ENCODE results near the gene C18orf54. TPM values are rescaled to one million over a fixed set of nuclear protein-coding genes. Genes with fewer than 3 reads are reported as not detected.

C18orf54 gene
- total RNA-seq, 1 donor from 2014 or later: 1.7 TPM

DNA sequence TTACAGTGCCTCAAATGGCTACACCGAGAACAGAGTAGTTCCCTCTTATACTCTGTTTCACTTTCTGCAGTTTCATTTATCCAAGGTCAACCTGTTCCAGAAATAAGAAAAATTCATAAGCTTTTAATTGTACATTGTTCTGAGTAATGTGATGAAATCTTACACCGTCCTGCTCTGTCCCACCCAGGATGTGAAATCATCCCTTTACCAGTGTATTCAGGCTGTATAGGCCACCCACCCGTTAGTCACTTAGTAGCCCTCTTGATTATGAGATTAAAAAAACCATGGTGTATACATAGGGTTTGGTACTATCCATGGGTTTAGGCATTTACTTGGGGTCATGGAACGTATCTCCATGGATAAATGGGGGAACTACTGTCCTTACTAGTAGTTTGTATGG is 29.9 kb upstream of the C18orf54 start:
- Histone ChIP-seq H3K36me3 (no peaks in the 10 kb centered on the region), H3K27me3 (no peaks in the 10 kb centered on the region), H3K9me3 (no peaks in the 10 kb centered on the region), H3K4me1 (no peaks in the 10 kb centered on the region), H3K4me3 (no peak overlapping the region), H3K27ac (no peak overlapping the region)
- intact Hi-C loops (cut with DNase I): no loop called here
- DNase-seq (ENCODE audit: extremely low spot score in 2 of 2): no peak
- TF ChIP-seq, protein P1, sequence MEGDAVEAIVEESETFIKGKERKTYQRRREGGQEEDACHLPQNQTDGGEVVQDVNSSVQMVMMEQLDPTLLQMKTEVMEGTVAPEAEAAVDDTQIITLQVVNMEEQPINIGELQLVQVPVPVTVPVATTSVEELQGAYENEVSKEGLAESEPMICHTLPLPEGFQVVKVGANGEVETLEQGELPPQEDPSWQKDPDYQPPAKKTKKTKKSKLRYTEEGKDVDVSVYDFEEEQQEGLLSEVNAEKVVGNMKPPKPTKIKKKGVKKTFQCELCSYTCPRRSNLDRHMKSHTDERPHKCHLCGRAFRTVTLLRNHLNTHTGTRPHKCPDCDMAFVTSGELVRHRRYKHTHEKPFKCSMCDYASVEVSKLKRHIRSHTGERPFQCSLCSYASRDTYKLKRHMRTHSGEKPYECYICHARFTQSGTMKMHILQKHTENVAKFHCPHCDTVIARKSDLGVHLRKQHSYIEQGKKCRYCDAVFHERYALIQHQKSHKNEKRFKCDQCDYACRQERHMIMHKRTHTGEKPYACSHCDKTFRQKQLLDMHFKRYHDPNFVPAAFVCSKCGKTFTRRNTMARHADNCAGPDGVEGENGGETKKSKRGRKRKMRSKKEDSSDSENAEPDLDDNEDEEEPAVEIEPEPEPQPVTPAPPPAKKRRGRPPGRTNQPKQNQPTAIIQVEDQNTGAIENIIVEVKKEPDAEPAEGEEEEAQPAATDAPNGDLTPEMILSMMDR (IDR thresholded peaks at IDR 0.05): no peak
- TF ChIP-seq POLR2AphosphoS5 (IDR thresholded peaks at IDR 0.05; ENCODE audit: insufficient read depth in 1 of 2, low read depth in 1 of 2): no peak
- TF ChIP-seq POLR2A (IDR thresholded peaks at IDR 0.05): no peak

DNA sequence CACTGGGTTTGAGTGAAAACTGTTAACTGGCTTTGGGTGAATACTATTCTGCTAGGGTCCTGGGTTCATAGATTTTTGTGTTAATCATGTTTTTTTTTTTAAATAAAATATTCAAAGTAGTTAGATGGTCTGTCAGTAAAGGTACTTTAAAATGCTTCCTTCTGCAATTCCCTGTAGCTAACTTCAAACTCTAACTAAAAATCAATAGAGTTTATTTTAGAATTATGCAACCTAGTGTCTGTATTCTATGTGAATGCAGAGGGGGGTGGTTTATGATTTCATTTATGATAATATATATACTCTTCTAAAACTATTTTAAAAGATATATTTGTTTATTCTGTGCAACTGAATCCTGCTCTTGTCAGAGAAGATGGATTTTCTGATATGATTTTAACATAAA is 27.9 kb upstream of the C18orf54 start:
- Histone ChIP-seq H3K27me3 (no peaks in the 10 kb centered on the region), H3K4me3 (no peak overlapping the region), H3K4me1 (no peaks in the 10 kb centered on the region), H3K36me3 (no peaks in the 10 kb centered on the region), H3K27ac (no peak overlapping the region), H3K9me3 (no peaks in the 10 kb centered on the region)
- DNase-seq (ENCODE audit: extremely low spot score in 2 of 2): no peak
- TF ChIP-seq POLR2AphosphoS5 (IDR thresholded peaks at IDR 0.05; ENCODE audit: insufficient read depth in 1 of 2, low read depth in 1 of 2) (no peak), POLR2A (IDR thresholded peaks at IDR 0.05) (no peak)
- TF ChIP-seq, protein P1 (IDR thresholded peaks at IDR 0.05): no peak
- intact Hi-C loops (cut with DNase I): no loop called here

DNA sequence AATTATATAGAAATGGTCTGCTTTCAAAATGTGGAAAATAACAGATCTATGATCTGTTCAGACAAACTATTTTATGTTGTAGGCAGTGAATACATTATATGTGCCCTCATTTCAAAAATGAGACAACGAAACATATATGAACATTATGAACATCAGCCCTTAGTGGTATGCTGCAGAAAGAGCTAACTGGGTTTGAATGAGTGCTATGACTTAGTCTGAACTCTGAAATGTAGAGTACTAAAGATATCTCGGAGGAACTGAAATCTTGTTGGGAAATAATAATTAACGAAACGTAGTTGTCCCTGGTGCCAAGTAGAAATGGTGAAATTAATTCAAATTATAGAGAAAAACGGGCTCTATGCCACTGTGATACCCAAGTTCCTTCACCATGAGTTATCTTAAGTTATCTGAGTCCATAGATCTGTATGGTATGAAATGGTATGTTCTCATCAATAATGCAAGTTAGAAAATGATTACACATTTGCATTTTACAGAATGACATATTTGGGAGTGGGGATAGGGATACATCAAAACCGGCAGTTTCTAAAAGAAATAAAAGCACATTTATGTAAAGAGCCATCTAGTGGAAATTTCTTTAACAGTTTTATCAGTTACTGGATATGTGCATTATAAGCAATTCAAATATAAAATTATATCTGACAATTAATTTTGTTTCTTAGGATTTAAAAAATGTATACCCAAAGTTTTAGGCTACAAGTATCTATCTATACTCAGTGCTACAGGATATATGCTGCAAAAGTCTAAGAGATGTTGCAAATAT is 26.7 kb upstream of the C18orf54 start:
- TF ChIP-seq, protein P1 (IDR thresholded peaks at IDR 0.05): no peak
- TF ChIP-seq POLR2AphosphoS5 (IDR thresholded peaks at IDR 0.05; ENCODE audit: insufficient read depth in 1 of 2, low read depth in 1 of 2) (no peak), POLR2A (IDR thresholded peaks at IDR 0.05) (no peak)
- Histone ChIP-seq H3K4me3 (no peak overlapping the region), H3K36me3 (no peaks in the 10 kb centered on the region), H3K27me3 (no peaks in the 10 kb centered on the region), H3K27ac (no peak overlapping the region), H3K4me1 (no peaks in the 10 kb centered on the region), H3K9me3 (no peaks in the 10 kb centered on the region)
- intact Hi-C loops (cut with DNase I): no loop called here
- DNase-seq (ENCODE audit: extremely low spot score in 2 of 2): no peak

DNA sequence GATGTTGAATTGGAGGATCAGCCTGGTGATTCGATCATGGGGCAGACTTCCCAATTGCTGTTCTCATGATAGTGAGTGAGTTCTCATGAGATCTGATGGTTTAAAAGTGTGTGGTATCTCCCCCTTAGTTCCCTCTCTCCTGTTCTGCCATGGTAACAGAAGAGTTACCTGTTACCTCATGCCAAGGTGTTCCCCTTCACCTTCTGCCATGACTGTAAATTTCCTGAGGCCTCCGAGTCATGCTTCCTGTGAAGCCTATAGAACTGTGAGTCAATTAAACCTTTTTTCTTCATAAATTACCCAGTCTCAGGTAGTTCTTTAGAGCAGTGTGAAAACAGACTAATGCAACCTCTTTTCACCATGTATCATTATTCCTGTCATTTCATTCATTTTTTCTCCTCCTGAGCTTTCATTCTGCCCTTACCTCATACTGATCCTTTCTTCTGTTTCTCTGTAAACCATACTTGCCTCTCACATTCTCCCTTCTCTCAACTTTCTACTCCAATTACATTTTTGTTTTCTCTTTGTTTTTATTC is 22.0 kb upstream of the C18orf54 start:
- H3K36me3 ChIP-seq: no peaks in the 10 kb centered on the region
- no peak overlapping the region for H3K27ac ChIP-seq
- intact Hi-C loops (cut with DNase I): no loop called here
- TF ChIP-seq POLR2A (IDR thresholded peaks at IDR 0.05): no peak
- TF ChIP-seq, protein P1 (IDR thresholded peaks at IDR 0.05): no peak
- H3K9me3 ChIP-seq: no peaks in the 10 kb centered on the region
- no peaks in the 10 kb centered on the region for H3K4me1 ChIP-seq
- H3K4me3 ChIP-seq: no peak overlapping the region
- DNase-seq (ENCODE audit: extremely low spot score in 2 of 2): no peak
- no peaks in the 10 kb centered on the region for H3K27me3 ChIP-seq

DNA sequence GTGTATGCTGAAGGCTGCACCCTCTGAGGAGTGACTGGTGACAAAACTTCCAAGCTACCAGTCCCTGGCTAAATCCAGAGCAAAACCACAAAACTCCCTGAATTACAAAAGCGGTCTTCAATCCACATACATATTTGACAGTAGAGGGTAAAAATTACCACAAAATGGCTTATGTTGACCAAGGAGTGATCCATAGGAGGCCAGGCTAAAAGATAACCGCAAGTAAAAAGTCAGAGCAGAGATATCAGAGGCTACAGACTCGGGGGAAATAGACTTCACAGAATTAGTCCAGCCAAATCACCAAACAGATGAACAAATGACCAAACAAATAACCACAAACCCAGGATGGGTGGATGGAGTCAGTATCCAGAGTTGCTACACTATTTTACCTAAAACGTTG is 19.5 kb upstream of the C18orf54 start:
- H3K36me3 ChIP-seq: no peaks in the 10 kb centered on the region
- intact Hi-C loops (cut with DNase I): no loop called here
- H3K27ac ChIP-seq: no peak overlapping the region
- no peak overlapping the region for H3K4me3 ChIP-seq
- no peaks in the 10 kb centered on the region for H3K9me3 ChIP-seq
- no peak for TF ChIP-seq POLR2AphosphoS5 (IDR thresholded peaks at IDR 0.05; ENCODE audit: insufficient read depth in 1 of 2, low read depth in 1 of 2)
- TF ChIP-seq, protein P1 (IDR thresholded peaks at IDR 0.05): no peak
- no peak for TF ChIP-seq POLR2A (IDR thresholded peaks at IDR 0.05)
- DNase-seq (ENCODE audit: extremely low spot score in 2 of 2): no peak
- no peaks in the 10 kb centered on the region for H3K4me1 ChIP-seq
- H3K27me3 ChIP-seq: no peaks in the 10 kb centered on the region
